GM04503 (cell line): ENCODE data around the gene ZNF865.

Experiments used
- DNase-seq: peaks from one replicate; pipeline ENCODE4 v3.0.0-alpha.2; 2012; ENCODE audit warnings: low read depth

ZNF865 gene

GRCh38 chr19:55623561-55623960 lies 18.1 kb downstream of the ZNF865 start:
- no peak for DNase-seq

- no peak for DNase-seq
Observed at GRCh38 chr19:55624109-55625003, 18.9 kb downstream of the ZNF865 start, which contains the start of gene ZNF784. Gene ZNF784 (minus strand): TSS chr19:55624566. CDS start chr19:55624561, 5 bp downstream.

- no peak for DNase-seq
Observed at GRCh38 chr19:55625004-55625326, 19.5 kb downstream of the ZNF865 start.

- DNase-seq, result no peak
Observed at GRCh38 chr19:55626350-55626749, 20.9 kb downstream of the ZNF865 start.

GRCh38 chr19:55632463-55632834 lies 27.0 kb downstream of the ZNF865 start:
- no peak for DNase-seq

GRCh38 chr19:55633861-55634260 lies 28.4 kb downstream of the ZNF865 start:
- DNase-seq, result no peak

- DNase-seq, result no peak
Observed at GRCh38 chr19:55635334-55635717, 29.9 kb downstream of the ZNF865 start.

GRCh38 chr19:55635856-55636440 lies 30.5 kb downstream of the ZNF865 start:
- DNase-seq, result no peak

- DNase-seq, result no peak
Observed at GRCh38 chr19:55636723-55637122, 31.3 kb downstream of the ZNF865 start.

GRCh38 chr19:55637534-55637933 lies 32.1 kb downstream of the ZNF865 start:
- DNase-seq, result no peak

- no peak for DNase-seq
Observed at GRCh38 chr19:55638864-55639359, 33.5 kb downstream of the ZNF865 start.

GRCh38 chr19:55640043-55640576 lies 34.7 kb downstream of the ZNF865 start:
- DNase-seq, result no peak

- DNase-seq, result no peak
Observed at GRCh38 chr19:55640577-55641425, 35.4 kb downstream of the ZNF865 start, which contains the start of gene ZNF580. Gene ZNF580 (plus strand): TSS chr19:55641002. CDS start chr19:55642509, 1,507 bp downstream.

- no peak for DNase-seq
Observed at GRCh38 chr19:55641426-55642152, 36.1 kb downstream of the ZNF865 start.

- no peak for DNase-seq
Observed at GRCh38 chr19:55642153-55643002, 36.9 kb downstream of the ZNF865 start.

GRCh38 chr19:55643003-55643886 lies 37.8 kb downstream of the ZNF865 start, which contains the start of gene ZNF581:
Gene ZNF581 (plus strand): TSS chr19:55643649. CDS start chr19:55644572, 923 bp downstream.
- DNase-seq, result no peak

GRCh38 chr19:55643887-55644176 lies 38.4 kb downstream of the ZNF865 start:
- no peak for DNase-seq

- DNase-seq, result no peak
Observed at GRCh38 chr19:55644191-55644833, 38.9 kb downstream of the ZNF865 start.
